ENCODE results near the gene GNA15. TPM values are rescaled to one million over a fixed set of nuclear protein-coding genes. Genes with fewer than 3 reads are reported as not detected.

Gene GNA15
- total and polyA plus RNA-seq, 2 experiments from 2014 or later: 0.29 to 1.5 TPM

DNA sequence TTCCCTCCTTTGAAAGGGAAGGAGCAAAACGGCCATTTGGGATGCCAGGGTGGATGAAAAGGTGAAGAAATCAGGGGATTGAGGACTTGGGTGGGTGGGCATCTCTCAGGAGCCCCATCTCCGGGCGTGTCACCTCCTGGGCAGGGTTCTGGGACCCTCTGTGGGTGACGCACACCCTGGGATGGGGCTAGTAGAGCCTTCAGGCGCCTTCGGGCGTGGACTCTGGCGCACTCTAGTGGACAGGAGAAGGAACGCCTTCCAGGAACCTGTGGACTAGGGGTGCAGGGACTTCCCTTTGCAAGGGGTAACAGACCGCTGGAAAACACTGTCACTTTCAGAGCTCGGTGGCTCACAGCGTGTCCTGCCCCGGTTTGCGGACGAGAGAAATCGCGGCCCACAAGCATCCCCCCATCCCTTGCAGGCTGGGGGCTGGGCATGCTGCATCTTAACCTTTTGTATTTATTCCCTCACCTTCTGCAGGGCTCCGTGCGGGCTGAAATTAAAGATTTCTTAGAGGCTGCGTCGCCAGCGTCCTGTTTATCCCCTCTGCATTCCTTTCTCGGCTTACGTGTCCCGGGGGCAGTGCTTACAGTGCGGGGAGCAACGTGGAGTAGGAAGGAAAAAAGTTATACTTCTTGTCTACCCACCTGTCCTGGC lies 27.5 kb downstream of the GNA15 start:
- Histone ChIP-seq H2AFZ (no peak overlapping the region), H3K4me1 (ENCODE audit: insufficient read depth) (no peaks in the 10 kb centered on the region), H3K4me2 (peak overlapping the region; percentile 72), H3K4me3 (no peak overlapping the region), H3K79me2 (no peaks in the 10 kb centered on the region), H3K27ac (no peak overlapping the region), H3K9me2 (replicated peaks; ENCODE audit: insufficient read depth) (no peaks in the 10 kb centered on the region), H3K27me3 (no peaks in the 10 kb centered on the region), H3K9me3 (ENCODE audit: low read depth) (no peaks in the 10 kb centered on the region), H3K36me3 (replicated peaks; ENCODE audit: insufficient read depth, low read depth) (no peaks in the 10 kb centered on the region), H4K20me1 (ENCODE audit: insufficient read depth, poor library complexity, severe bottlenecking) (no peaks in the 10 kb centered on the region)
- no peak for TF ChIP-seq EZH2phosphoT487 (IDR thresholded peaks at IDR 0.05; ENCODE audit: low read depth, severe bottlenecking, unreplicated experiment)
- TF ChIP-seq, protein P1, sequence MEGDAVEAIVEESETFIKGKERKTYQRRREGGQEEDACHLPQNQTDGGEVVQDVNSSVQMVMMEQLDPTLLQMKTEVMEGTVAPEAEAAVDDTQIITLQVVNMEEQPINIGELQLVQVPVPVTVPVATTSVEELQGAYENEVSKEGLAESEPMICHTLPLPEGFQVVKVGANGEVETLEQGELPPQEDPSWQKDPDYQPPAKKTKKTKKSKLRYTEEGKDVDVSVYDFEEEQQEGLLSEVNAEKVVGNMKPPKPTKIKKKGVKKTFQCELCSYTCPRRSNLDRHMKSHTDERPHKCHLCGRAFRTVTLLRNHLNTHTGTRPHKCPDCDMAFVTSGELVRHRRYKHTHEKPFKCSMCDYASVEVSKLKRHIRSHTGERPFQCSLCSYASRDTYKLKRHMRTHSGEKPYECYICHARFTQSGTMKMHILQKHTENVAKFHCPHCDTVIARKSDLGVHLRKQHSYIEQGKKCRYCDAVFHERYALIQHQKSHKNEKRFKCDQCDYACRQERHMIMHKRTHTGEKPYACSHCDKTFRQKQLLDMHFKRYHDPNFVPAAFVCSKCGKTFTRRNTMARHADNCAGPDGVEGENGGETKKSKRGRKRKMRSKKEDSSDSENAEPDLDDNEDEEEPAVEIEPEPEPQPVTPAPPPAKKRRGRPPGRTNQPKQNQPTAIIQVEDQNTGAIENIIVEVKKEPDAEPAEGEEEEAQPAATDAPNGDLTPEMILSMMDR (IDR thresholded peaks at IDR 0.05; ENCODE audit: poor library complexity): peak; percentile 85
- peak; percentile 84 for DNase-seq (ENCODE audit: low spot score)
- WGBS (ENCODE audit: low lambda C conversion rate, missing lambda C conversion rate): 7% methylated on average over 27 of the region's 27 CpGs

DNA sequence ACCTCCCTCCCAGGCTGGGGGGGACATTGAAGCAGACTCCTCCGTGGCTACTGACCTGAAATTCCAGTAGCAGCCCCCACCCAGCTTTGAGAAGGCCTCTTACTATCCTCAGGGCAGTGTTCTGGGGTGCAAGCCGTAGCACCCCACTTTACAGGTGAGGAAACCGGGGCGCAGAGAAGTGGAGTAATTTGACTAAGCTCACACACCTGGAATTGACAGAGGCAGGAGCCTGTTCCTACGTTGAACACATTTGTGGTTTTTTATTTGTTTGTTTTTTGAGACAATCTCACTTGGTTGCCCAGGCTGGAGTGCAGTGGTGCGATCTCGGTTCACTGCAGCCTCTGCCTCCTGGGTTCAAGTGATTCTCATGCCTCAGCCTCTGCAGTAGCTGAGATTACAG lies 28.1 kb downstream of the GNA15 start:
- no peak for DNase-seq (ENCODE audit: low spot score)
- no peaks in the 10 kb centered on the region for H4K20me1 ChIP-seq (ENCODE audit: insufficient read depth, poor library complexity, severe bottlenecking)
- no peak overlapping the region for H3K4me2 ChIP-seq
- H2AFZ ChIP-seq: no peak overlapping the region
- no peaks in the 10 kb centered on the region for H3K79me2 ChIP-seq
- no peaks in the 10 kb centered on the region for H3K27me3 ChIP-seq
- H3K4me3 ChIP-seq: no peak overlapping the region
- TF ChIP-seq EZH2 (IDR thresholded peaks at IDR 0.05; ENCODE audit: borderline replicate concordance) (no peak), EZH2phosphoT487 (IDR thresholded peaks at IDR 0.05; ENCODE audit: low read depth, severe bottlenecking, unreplicated experiment) (no peak)
- TF ChIP-seq, protein P1 (IDR thresholded peaks at IDR 0.05; ENCODE audit: poor library complexity): no peak
- H3K4me1 ChIP-seq (ENCODE audit: insufficient read depth): no peaks in the 10 kb centered on the region
- H3K9me3 ChIP-seq (ENCODE audit: low read depth): no peaks in the 10 kb centered on the region
- H3K27ac ChIP-seq: no peak overlapping the region
- H3K36me3 ChIP-seq (replicated peaks; ENCODE audit: insufficient read depth, low read depth): no peaks in the 10 kb centered on the region
- H3K9me2 ChIP-seq (replicated peaks; ENCODE audit: insufficient read depth): no peaks in the 10 kb centered on the region
- 69% methylated on average over 7 of the region's 7 CpGs for WGBS (ENCODE audit: low lambda C conversion rate, missing lambda C conversion rate)

DNA sequence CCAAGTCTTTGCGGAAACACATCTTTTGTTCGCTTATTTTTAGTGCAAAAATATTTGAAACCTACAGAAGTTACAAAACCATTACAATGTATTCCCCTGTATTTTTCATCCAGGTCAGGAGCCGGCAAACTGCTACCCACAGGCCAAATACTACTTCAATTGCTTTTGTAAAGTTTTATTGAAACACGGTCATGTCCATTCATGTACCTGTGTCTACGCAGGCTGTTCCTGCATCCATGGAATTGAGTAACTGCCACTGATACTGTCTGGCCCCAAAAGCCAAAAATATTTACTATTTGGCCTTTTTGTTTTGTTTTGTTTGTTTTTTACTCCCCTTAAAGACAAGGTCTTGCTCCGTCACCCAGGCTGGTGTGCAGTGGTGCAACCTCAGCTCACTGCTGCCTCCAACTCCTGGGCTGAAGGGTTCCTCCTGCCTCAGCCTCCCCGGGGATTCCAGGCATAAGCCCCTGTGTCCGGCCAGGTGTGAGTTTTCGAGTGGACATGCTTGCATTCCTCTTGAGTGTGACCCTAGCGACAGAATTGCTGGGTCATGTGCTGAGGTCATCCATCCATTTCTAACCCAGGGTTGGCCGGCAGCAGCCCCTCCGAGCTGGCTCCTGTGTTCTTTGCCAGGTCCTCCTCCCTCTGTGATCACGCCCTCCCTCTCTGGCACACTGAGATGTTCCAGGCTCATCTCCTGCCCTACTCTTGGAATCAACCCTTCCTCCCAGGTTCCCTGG lies 31.9 kb downstream of the GNA15 start:
- H4K20me1 ChIP-seq (ENCODE audit: insufficient read depth, poor library complexity, severe bottlenecking): no peaks in the 10 kb centered on the region
- H3K4me1 ChIP-seq (ENCODE audit: insufficient read depth): no peaks in the 10 kb centered on the region
- H3K9me3 ChIP-seq (ENCODE audit: low read depth): no peaks in the 10 kb centered on the region
- H3K27ac ChIP-seq: no peak overlapping the region
- no peak for DNase-seq (ENCODE audit: low spot score)
- no peaks in the 10 kb centered on the region for H3K27me3 ChIP-seq
- H3K4me3 ChIP-seq: no peak overlapping the region
- WGBS (ENCODE audit: low lambda C conversion rate, missing lambda C conversion rate): 78% methylated on average over 13 of the region's 13 CpGs
- no peak for TF ChIP-seq EZH2 (IDR thresholded peaks at IDR 0.05; ENCODE audit: borderline replicate concordance)
- TF ChIP-seq EZH2phosphoT487 (IDR thresholded peaks at IDR 0.05; ENCODE audit: low read depth, severe bottlenecking, unreplicated experiment): no peak
- TF ChIP-seq, protein P1 (IDR thresholded peaks at IDR 0.05; ENCODE audit: poor library complexity): no peak
- H2AFZ ChIP-seq: no peak overlapping the region
- H3K9me2 ChIP-seq (replicated peaks; ENCODE audit: insufficient read depth): no peaks in the 10 kb centered on the region
- no peak overlapping the region for H3K4me2 ChIP-seq
- H3K36me3 ChIP-seq (replicated peaks; ENCODE audit: insufficient read depth, low read depth): no peaks in the 10 kb centered on the region
- H3K79me2 ChIP-seq: no peaks in the 10 kb centered on the region
